SK-N-SH treated with all-trans-retinoic acid at 6 μM for 48 hours (cell line): ENCODE data around the gene PAQR8.

Experiments used
- CSDC2 ChIP-seq: fragments of 250-450 bp; sonication (Bioruptor Pico); IDR thresholded peaks from 2 replicates; pipeline ENCODE4 v1.5.0; 2020; ENCODE audit warnings: mild to moderate bottlenecking, moderate library complexity
- PATZ1 ChIP-seq: fragments of 250-450 bp; sonication (Bioruptor Pico); IDR thresholded peaks from 2 replicates; pipeline ENCODE4 v1.8.0; 2020; ENCODE audit warnings: mild to moderate bottlenecking, moderate library complexity, borderline replicate concordance
- ZFP30 ChIP-seq: fragments of 450-650 bp; formaldehyde crosslinking; IDR thresholded peaks from 2 replicates; pipeline ENCODE4 v1.5.0; 2022; ENCODE audit warnings: mild to moderate bottlenecking, moderate library complexity

GRCh38 chr6:52407467-52407866 lies 45.5 kb downstream of the PAQR8 start:
- no peak for TF ChIP-seq CSDC2 (CRISPR knock-in tag)
- TF ChIP-seq PATZ1: no peak
- no peak for TF ChIP-seq ZFP30 (CRISPR knock-in tag)
